Activated CD8-positive, alpha-beta memory T cell treated with anti-CD3 and anti-CD28 coated beads, Interleukin-2, amount 50 U/mL, for 24 hours (primary cell): ENCODE results near the gene FAM168A.

Experiments used
- DNase-seq: peaks from one replicate; pipeline ENCODE4 v3.0.0-alpha.2; 2020; ENCODE audit errors: extremely low read depth

FAM168A gene, protein sequence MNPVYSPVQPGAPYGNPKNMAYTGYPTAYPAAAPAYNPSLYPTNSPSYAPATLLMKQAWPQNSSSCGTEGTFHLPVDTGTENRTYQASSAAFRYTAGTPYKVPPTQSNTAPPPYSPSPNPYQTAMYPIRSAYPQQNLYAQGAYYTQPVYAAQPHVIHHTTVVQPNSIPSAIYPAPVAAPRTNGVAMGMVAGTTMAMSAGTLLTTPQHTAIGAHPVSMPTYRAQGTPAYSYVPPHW

DNA sequence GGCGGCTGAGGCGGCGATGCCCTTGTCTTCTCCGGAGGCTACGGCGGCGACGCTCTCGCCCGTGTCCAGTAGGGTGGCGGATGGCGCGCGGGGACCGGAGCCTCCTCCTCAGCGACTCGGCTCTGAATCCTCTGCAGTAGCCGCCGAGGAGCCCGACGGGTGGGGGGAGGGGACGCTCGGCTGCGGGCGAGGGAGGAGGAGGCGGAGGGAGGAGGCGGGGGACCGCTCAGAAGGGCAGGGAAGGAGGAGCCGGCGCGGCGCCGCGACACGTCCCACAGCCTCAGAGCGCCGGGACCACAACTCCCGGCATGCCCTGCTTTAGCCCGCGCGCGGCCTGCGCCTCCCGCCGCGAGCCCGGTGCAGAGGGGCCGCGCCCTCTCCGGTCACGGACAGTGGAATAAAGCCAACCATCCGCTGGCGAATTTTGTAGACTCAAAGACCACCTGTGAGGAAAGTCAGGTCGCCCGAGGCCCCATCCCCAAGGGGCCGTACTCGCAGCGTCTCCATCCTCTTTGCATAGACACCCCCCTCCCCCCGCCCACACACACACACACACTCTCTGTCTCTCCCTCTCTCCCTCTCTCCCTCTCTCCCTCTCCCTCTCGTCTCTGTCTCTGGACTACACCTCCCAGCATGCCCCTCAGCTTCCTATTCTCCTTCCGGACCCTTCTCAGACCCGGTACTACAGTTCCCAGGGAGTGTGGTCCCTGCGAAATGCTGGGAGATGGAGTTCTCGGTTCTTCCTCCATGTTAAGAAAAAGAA, at the start of gene FAM168A:
TSS of gene FAM168A (minus strand) at position 157 of the 763 bp plus-strand sequence. CDS start 129,638 bp downstream, outside the sequence.
- peak; percentile 69 for DNase-seq

DNA sequence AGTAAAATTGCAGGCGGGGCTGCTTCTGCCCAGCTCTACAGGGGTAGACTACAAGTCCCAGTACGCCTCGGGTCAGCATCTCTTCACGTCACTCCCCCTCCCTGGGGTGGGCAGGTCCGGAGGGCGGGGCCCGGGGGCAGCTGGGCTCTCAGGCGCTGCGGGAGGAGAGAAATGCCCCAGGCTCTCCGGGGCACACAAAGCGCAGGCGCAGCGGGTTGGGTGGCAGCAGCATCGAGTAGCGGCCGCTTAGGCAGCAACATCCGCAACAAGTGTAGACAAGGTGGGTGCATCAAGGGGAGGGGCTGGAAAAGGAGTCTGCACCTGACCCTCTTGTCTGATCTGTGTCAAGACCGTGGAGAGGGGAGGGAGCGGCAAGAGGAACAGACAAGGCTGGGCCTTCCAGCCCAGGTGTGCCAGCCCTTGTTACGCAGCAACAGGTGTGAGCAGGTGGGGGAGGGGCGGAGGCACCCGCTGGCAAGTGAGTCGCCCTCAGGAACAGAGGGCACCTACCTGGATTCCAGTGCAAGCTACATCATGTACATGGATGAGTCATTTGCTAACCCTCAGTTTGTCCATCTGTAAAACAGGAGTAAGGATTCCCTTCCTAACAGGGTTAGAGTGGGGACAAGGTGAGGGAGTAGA, 49.7 kb upstream of the FAM168A start:
- peak; percentile 83 for DNase-seq

DNA sequence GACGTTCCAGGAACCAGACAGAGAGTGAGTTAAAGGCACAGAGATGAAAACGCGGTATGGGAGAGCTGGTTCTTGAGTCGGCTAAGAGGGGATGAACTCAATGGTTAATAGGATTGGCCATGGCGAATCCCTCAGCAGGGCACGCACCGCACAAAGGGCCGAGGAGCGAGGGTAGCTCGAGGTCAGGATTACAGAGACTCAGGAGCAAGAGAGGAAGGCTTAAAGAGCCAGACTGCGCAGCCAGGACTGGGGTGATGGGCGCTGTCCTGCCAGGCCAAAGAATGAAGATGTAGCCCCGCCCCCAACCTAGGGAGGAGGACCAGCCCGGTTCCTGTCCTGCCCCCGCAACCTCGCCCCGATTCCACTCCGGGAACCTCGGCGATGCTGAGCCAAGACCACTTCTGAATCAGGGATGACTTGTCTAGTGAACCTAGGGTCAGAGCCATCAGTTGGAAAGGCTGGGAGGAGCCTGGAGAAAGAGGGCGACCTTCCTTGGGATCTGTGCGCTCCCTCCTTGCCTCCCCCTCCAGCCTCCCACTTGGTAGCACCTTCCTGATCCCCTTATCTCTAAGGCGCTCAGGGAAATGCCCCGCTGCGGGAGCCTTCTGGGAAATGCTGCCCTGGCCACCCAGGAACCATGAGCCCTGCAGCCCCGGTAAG, 48.2 kb upstream of the FAM168A start, which contains the start of gene PLEKHB1:
TSS of gene PLEKHB1 (plus strand) at position 610 of the 660 bp plus-strand sequence. CDS start at position 638, 28 bp downstream.
- no peak for DNase-seq

DNA sequence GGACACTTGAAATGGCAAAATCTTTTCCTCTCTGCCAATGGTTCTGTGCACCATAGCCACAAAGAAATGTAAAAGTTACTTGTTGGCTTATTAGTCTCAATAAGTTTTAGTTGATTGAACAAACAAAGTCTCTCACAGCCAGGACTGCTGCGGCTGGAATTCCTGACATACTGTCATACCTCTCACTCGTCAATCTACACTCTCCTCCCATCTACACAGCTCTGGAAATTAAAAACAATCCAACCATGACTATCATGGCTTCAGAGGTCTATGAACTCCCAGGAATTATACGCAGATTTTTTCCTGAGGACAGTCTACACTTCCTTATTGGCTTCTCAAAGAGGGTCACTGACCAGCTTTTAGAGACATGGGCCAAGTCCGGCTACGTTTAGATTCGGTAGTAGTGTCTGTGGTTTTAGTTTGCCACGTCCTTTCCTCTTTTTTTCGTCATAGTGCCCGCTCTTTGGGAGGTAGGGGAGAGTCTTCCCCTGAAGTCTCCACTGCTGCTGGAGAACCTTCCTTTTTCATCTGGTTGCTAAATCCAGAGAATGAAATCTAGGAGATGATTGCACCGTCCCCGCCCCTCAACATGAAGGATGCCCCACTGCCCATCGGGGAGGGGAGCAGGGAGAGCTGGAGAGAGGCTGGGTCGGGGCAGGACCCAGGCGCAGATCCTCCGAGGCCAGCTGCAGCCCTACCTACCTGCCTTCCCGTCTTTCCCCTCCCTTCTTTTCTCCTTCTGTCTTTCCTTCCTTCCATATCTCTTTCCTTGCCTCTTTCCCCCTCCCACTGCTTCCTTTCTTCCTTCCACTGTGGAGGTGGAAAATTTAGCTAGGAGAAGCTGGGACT, 47.4 kb upstream of the FAM168A start:
- no peak for DNase-seq

DNA sequence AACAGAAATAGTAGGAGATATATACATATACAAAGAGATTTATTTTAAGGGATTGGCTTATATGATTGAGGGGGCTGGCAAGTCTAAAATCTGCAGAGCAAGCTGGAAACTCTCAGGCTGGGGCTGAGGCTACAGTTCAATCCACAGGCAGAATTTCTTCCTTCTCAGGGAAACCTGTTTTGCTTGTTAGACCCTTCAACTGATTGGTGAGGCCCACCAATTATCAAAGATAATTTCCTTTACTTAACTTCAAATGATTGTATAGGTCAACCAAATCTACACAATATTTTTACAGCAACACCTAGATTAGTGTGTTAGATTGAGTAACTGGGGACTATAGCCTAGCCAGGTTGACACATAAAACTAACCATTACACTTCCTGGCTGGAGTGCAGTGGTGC, 43.8 kb upstream of the FAM168A start:
- DNase-seq: no peak

DNA sequence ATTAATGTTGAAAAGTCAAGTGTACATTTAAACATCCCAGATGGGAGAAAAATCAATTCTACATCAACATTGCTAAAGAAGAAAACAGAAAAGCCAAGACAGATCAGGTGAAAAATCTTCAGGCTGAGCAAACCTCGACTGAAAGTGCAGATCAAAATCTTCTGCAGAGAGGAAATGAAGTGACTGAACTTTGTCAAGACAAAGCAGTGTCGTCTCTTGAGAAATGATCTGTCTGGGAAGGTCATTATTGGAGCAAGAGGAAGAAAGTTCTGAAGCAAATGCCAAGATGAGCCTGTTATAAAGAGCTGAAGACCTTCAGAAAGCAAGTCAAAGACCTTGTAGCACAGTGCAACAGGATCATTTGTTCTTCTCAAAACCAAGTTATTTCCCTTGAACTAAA, 42.7 kb upstream of the FAM168A start:
- no peak for DNase-seq

DNA sequence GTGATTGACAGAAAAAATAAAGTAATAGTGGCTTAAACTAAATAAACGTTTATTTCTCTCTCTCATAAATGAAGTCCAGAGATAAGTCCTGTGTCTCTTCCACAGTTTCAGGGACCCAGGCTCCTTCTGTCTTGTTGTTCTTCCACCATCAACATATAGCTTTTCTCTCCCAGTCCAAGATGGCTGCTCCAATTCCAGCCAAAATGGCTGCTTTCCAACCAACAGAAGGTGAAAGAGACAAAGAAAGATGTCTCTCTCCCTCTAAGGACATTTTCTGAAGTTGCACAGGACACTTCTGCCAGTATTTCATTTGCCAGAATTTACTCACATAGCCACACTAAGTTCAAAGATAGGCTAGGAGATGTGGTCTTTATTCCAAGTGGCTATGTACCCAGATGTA, 39.1 kb upstream of the FAM168A start:
- no peak for DNase-seq

DNA sequence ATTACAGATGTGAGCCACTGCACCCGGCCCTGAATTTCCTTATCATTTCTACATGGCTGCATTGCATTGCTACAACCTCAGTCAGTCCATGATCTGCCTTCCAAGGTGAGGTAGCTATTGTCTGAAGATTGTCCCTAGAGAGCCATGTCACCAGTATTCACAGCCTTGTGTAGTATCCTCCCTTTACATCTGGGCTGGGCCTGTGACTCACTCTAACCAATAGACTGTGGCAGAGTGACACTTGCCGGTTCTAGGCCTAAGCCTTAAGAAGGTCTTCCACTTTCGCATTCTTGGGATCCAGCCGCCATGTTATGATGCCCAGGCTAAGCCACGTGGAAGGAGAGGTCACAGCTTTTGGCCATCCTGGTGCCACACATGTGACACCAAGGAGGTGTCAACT, 38.3 kb upstream of the FAM168A start:
- DNase-seq: no peak

DNA sequence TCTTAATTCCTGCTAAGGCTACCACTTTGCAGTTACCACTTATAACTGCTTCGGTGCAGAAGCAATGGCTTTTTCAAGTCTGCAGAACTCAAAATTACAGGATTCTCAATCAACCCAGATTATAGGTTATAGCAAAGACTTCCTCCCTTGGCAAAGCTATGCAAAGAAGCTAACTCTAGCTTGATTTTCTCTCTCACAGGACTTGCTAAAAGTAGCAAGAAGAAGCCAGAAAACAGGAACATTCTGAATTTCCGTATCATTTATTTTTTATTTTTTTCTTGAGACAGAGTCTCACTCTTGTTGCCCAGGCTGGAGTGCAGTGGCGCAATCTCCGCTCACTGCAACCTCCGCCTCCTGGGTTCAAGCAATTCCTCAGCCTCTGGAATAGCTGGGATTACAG, 37.8 kb upstream of the FAM168A start:
- no peak for DNase-seq

DNA sequence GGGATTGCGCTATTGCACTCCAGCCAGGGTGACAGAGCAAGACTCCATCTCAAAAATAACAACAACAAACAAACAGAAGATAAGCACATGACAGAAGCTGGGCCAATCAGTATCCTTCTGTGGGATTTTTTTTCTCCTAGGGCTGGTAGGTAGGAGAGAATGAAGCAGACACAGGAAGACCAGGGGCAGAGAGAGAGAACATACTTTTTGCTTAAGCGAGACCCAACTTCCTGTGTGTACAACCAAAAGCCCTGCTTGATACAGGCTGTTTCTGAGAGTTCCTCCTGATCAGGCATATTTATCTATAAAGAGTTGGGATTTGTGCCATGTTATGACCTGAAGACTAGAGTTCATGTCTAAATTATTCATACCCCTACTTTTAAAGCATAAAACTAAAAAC, 36.1 kb upstream of the FAM168A start:
- DNase-seq: no peak

DNA sequence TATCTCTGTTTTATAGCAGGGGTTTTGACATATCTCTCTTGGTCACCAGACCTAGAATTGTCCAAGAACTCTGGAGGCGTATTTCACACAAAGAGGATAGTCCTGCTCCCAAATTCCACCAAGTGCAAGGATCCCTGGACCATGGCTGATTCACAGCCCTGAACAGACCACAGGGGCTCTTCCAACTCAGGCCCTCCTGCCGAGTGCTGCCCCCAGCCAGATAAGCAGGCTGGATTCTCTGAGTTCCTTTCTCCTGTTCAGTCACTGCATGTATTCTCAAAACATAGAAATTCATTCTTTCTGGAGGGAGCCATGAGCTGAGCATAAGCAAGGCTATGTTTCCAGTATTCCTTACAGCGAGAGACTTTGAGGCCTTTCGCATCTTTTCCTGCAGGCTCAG, 35.1 kb upstream of the FAM168A start:
- DNase-seq: no peak

DNA sequence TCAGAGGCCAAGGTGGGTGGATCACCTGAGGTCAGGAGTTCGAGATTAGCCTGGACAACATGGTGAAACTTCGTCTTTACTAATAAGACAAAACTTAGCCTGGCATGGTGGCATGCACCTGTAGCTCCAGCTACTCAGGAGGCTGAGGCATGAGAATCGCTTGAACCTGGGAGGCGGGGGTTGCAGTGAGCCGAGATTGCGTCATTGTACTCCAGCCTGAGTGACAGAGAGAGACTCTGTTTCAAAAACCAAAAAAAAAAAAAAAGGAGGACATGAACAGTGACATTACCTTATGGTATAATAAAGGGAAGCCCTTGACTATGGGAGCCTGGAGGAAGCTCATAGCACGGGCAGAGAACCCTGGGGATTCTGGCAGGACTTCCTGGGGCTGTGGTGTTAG, 32.0 kb upstream of the FAM168A start:
- DNase-seq: no peak

DNA sequence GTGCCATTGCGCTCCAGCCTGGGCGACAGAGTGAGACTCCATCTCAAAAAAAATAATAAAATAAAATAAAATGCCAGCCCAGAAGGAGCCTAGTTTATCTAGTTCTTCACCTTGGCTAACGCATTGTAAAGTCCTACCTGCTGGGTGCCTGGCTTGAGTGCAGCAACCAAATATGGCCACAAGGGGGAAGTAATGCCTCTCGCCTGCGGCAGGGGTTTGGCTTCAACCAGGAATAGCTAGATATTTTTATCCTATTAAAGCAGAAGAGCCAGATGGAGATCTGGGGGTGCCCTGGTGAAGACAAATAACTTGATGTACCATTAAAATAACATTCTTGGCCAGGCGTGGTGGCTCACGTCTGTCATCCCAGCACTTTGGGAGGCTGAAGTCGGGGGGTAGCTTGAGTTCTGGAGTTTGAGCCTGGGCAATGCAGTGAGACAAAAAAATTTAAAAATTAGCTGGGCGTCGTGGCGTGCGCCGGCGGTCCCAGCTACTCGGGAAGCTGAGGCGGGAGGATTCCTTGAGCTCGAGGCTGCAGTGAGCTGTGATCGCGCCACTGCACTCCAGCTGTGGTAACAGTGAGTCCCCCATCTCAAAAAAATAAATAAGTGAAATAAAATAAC, 27.9 kb upstream of the FAM168A start:
- DNase-seq: peak; percentile 31

DNA sequence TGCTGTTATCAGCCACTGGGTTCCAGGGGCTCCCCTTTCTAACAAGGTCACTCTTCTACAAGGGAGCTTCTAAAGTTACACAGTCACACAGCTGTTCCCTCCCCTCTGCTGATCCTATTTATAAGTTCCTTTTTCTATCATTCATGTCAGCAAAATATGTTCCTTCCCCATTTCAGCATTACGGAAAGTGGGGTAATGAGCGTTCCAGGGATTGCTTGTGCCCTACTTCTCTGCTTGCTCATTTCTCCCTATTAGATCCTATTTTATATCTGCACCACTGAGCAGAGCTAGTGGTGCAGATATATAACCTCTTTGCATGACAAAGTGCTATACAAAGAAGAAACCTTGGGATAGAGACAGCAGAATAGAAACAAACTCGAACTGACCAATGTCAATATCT, 25.8 kb upstream of the FAM168A start:
- no peak for DNase-seq

DNA sequence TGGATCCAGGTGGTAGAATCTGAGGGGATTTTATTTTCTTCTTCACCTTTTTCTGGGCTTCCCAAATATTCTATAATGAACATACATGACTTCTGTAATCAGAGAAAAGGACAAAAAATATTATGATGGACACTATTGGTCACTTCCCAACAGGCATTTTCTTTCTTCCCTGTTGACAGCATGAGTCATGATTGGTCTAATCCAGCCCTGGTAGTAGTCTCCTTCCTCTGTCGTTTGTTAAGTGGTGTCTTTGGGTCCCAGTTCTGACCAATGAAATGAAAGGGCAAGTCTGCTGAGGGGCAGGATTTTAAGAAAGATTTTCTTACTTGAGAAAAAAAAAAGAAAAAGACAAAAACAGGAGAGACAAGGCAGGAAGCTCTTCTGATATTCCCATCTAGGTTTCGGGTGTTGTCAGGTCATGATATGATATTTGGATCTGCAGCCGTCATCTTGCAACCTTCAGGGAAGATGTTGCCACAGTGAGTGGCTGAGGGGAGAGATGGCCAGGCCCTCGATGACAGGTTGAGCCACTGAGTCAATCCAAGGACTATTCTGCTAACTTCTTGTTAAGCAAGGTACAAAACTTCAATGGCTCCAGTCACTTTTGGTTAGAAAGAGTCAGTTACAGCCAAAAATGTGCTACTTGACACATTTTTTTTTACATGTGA, 25.1 kb upstream of the FAM168A start:
- DNase-seq: no peak

DNA sequence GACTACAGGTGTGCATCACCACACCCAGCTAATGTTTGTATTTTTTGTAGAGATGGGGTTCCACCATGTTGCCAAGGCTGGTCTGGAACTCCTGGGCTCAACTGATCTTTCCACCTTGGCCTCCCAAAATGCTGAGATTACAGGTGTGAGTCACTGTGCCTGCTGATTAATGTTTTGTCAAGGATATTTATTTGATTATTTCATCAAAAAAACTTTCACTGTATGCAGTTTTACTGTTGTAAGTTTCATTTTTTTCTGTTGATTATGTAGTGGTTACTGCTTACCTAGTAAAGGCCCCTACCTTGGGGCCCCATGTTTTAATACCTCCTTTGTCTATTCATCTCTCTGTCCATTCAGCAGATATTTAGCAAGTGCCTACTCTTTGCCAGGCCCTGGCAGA, 16.7 kb upstream of the FAM168A start:
- DNase-seq: no peak

DNA sequence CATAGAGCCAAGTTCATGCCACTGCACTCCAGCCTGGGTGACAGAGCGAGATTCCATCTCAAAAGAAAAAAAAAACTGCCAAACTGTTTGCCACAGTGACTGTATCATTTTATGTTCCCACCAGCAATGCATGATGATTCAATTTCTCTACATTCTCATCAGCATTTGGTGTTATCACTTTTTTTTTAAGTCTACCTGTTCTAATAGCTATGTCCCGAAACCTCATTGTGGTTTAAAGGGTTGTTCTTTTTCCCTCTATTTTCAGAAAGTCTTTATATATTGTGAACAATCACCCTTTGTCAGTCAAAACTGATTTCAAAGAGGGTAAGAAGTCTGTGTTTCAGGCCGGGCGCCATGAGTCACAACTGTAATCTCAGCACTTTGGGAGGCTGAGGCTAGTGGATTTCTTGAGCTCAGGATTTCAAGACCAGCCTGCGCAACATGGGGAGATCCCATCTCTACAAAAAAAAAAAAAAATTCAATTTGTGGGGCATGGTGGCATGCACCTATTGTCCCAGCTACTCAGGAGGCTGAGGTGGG, 14.8 kb upstream of the FAM168A start:
- no peak for DNase-seq

DNA sequence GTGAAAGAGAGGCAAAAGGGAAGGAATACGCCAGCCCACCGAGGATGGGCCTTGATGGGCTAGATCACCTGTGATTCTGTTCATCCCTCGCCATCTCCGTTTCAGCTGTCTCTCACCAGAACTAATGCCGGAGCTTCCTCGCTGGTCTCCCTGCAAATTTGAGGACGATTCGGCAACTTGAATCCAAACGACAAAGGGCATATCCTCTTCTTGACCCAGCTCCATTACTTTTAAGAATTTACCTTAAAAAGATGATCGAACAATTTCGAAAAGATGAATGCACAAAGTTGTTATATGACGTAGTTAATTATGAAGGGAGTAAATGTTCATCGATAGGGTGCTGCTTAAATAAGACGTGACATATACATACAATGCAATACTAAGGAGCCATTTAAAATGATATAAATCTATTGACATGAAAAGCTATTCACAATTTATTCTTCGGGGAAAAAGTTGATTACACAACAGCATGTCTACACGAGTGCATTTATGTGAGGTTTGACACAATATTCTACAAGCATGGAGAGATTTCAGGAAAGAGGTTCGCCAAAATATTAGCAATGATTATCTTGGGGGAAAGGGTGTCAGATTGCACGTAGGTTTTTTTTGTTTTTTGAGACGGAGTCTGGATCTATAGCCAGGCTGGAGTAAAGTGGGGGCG, 937 bp upstream of the FAM168A start:
- DNase-seq: no peak

DNA sequence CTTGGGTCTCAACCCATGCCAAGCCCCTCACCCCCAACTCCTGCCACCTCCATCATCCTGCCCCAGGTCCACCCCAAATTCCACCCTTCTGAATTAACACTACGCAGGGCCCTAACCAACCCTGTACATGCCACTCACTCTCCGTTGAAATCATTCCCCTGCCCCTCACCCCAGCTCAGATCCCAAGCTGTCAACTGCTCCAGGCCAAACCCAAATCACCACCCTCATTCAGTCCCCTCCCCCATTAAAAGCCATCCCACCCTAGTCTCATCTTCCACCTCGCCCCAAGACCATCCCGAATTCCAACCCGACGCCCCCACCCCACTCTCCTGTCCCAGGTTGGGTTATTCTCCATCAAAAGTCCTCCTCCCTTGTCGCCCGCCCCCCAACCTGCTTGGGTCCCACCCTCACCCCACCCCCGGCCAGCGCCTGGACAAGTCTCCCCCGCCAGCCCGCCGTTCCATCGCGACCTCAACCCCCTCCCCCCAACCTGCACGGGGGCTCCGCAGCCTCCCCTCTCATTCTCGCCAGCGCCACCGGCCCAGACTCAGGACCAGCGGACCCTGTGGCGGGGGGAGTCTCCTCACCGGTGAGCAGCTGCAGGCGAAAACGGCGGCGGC, 466 bp downstream of the FAM168A start:
- no peak for DNase-seq
